Stomach (tissue), 4 donors: Measurements from ENCODE around the gene SLC17A5.

Experiments
- CTCF ChIP-seq, 7 experiments: fragments of 450-650 bp in 4 of 7; fragments of 200-600 bp in 3 of 7; sonication (generic) in 3 of 7; IDR thresholded peaks; one replicate each; pipeline ENCODE4 v1.5.1; 2016 to 2019; ENCODE audit warnings: antibody characterized with exemption in 7 of 7, control low read depth in 2 of 7, mild to moderate bottlenecking in 1 of 7
- POLR2A ChIP-seq, 4 donors: fragments of 450-650 bp; IDR thresholded peaks; one replicate each; pipeline ENCODE4 v1.6.1; 2016; ENCODE audit warnings: antibody characterized with exemption in 4 of 4, control low read depth in 2 of 4, mild to moderate bottlenecking in 1 of 4, moderate library complexity in 1 of 4

GRCh38 chr6:73606428-73606827 is 47.4 kb downstream of the SLC17A5 start:
- TF ChIP-seq CTCF (IDR thresholded peaks at IDR 0.05) (no peak), POLR2A (IDR thresholded peaks at IDR 0.05) (no peak)
